ENCODE measurements around the gene GK2. TPM values are rescaled to one million over a fixed set of nuclear protein-coding genes. Genes with fewer than 3 reads are reported as not detected.

The GK2 gene
- total and polyA plus RNA-seq, 9 of the 15 experiments (the other 6 are each of a cell fraction or from before 2014, with no cell fraction given) = 0.07 TPM; not detected in 8

GRCh38 chr4:79413032-79413885 is 5.2 kb upstream of the GK2 start (continued):
- no peak for TF ChIP-seq NCOA4 (IDR thresholded peaks at IDR 0.05; ENCODE audit: partially characterized antibody)
- TF ChIP-seq, protein P1, sequence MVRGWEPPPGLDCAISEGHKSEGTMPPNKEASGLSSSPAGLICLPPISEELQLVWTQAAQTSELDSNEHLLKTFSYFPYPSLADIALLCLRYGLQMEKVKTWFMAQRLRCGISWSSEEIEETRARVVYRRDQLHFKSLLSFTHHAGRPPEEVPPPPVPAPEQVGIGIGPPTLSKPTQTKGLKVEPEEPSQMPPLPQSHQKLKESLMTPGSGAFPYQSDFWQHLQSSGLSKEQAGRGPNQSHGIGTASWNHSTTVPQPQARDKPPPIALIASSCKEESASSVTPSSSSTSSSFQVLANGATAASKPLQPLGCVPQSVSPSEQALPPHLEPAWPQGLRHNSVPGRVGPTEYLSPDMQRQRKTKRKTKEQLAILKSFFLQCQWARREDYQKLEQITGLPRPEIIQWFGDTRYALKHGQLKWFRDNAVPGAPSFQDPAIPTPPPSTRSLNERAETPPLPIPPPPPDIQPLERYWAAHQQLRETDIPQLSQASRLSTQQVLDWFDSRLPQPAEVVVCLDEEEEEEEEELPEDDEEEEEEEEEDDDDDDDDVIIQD (CRISPR knock-in tag; IDR thresholded peaks at IDR 0.05) = no peak
- no peak for TF ChIP-seq SNRNP70 (optimal IDR thresholded peaks at IDR 0.05; ENCODE audit: low read depth, low read length)
- TF ChIP-seq COPS2 (conservative IDR thresholded peaks at IDR 0.05) = no peak
- no peak for TF ChIP-seq PTRF (tag; IDR thresholded peaks at IDR 0.05)
- no peak for TF ChIP-seq STAT5B (CRISPR knock-in tag; IDR thresholded peaks at IDR 0.05)
- TF ChIP-seq PPARD (CRISPR knock-in tag; IDR thresholded peaks at IDR 0.05) = no peak
- TF ChIP-seq TARDBP (IDR thresholded peaks at IDR 0.05) = no peak

DNA sequence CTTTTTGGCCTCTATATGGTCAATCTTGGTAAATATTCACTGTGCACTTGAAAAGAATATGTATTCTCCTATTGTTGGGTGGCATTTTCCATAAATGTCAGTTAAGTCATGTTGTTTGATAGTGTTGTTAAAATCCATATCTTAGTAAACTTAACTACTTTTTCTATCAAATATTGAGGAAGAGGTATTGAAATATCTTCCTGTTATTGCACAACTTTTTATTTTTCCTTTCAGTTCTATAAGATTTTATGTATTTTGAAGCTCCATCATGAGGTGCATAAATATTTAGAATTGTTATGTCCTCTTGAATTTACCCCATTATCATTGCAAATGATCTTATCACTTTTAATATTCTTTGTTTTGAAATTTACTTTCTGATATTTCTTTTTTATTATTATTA is 3.4 kb downstream of the GK2 start:
- Histone ChIP-seq H3K4me3 (no peak overlapping the region), H3K9me3 (replicated peaks; ENCODE audit: control insufficient read depth, insufficient read depth, low read depth, low read length) (no peaks in the 10 kb centered on the region), H3K27me3 (ENCODE audit: control insufficient read depth in 2 of 2, insufficient read depth in 2 of 2, low read length in 2 of 2) (no peaks in the 10 kb centered on the region), H3K4me2 (ENCODE audit: insufficient read depth, low read length) (no peak overlapping the region), H3K9ac (ENCODE audit: insufficient read depth in 1 of 2, low read depth in 2 of 2, low read length in 2 of 2) (no peak overlapping the region), H3K4me1 (replicated peaks in 1 of 2; ENCODE audit: control insufficient read depth in 2 of 2, insufficient read depth in 2 of 2, low read length in 2 of 2) (peaks cover 0 to 4% of the 10 kb centered on the region in 2 experiments; a peak in 1 of 5 replicates), H3K36me3 (ENCODE audit: control insufficient read depth, insufficient read depth, low read length) (no peaks in the 10 kb centered on the region), H3K79me2 (ENCODE audit: control insufficient read depth, insufficient read depth, low read length) (no peaks in the 10 kb centered on the region), H4K20me1 (replicated peaks; ENCODE audit: control insufficient read depth, insufficient read depth, low read length) (no peaks in the 10 kb centered on the region), H2AFZ (ENCODE audit: low read depth, low read length) (no peak overlapping the region), H3K9me1 (ENCODE audit: control insufficient read depth, insufficient read depth, low read length) (no peaks in the 10 kb centered on the region), H3K27ac (ENCODE audit: extremely low read depth, low read depth, low read length) (no peak overlapping the region)
- no TSS peak for BruUV-seq (replicated peaks)
- TF ChIP-seq CEBPB (tag; IDR thresholded peaks at IDR 0.05) (peak; percentile 62), XRCC5 (IDR thresholded peaks at IDR 0.05; ENCODE audit: low read depth, low read length) (no peak), CEBPG (CRISPR knock-in tag; IDR thresholded peaks at IDR 0.05) (no peak), CEBPG (tag; conservative IDR thresholded peaks at IDR 0.05 in 1 of 2, IDR thresholded peaks at IDR 0.05 in 1 of 2) (peak in 1 of 2 experiments; percentile 82; a peak in 2 of 4 replicates)
- TF ChIP-seq, protein P2, sequence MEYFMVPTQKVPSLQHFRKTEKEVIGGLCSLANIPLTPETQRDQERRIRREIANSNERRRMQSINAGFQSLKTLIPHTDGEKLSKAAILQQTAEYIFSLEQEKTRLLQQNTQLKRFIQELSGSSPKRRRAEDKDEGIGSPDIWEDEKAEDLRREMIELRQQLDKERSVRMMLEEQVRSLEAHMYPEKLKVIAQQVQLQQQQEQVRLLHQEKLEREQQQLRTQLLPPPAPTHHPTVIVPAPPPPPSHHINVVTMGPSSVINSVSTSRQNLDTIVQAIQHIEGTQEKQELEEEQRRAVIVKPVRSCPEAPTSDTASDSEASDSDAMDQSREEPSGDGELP (CRISPR knock-in tag; IDR thresholded peaks at IDR 0.05; ENCODE audit: borderline replicate concordance) = no peak
- no peak for FAIRE-seq
- POLR2A ChIA-PET = no interaction called here
- in situ Hi-C loops (cut with MboI) = no loop called here
- ATAC-seq = no peak
- CTCF ChIA-PET (ENCODE audit: low intra/inter-chr PET ratio) = no interaction called here
- intact Hi-C loops (cut with micrococcal nuclease) = no loop called here
- DNase-seq (ENCODE audit: extremely low read depth in 1 of 4, low spot score in 3 of 4) = no peak
